B cell (primary cell): Measurements from ENCODE around the gene PHLPP2. TPM values are rescaled to one million over a fixed set of nuclear protein-coding genes. Genes with fewer than 3 reads are reported as not detected.
"Not testable (repeated sequence)": the region's sequence is repeated elsewhere in the genome, so short reads cannot be mapped to it uniquely, and the experiment has no call there.

Source experiments
- ATAC-seq: fragments of 200-7000 bp; cut with Tn5 transposase; one replicate; pipeline ENCODE4 v1.10.0; 2021; ENCODE audit warnings: low read depth, mild to moderate bottlenecking, moderate number of reproducible peaks, moderate library complexity
- CTCF ChIA-PET: fragments of 350-600 bp; sonication (Branson Sonifier 250); formaldehyde crosslinking; loops from one replicate; lab custom pipeline; 2021; ENCODE audit warnings: antibody characterized with exemption, inconsistent platforms; lab: Charles Lee
- POLR2A ChIA-PET: fragments of 350-600 bp; sonication (Branson Sonifier 250); formaldehyde crosslinking; loops from one replicate; lab custom pipeline; 2021; ENCODE audit warnings: antibody characterized with exemption; lab: Charles Lee
- DNase-seq: peaks from one replicate; pipeline ENCODE4 v3.0.0; 2013
- H2AFZ ChIP-seq: 2 replicates; pipeline ENCODE4 v1.6.1; 2012; ENCODE audit warnings: mild to moderate bottlenecking, low read depth, low read length; ENCODE audit not compliant: insufficient read depth, poor library complexity, severe bottlenecking
- H3K27ac ChIP-seq, 2 donors: 1 replicate in 1 of 2; 2 replicates in 1 of 2; pipeline ENCODE4 v1.5.1; 2012 to 2013; ENCODE audit warnings: low read length in 2 of 2, mild to moderate bottlenecking in 2 of 2, moderate library complexity in 1 of 2
- H3K27me3 ChIP-seq, 4 experiments: fragments of 200-600 bp in 1 of 4; sonication (generic) in 1 of 4; replicated peaks in 1 of 4; 1 replicate in 2 of 4; 2 replicates in 2 of 4; pipeline versions ENCODE4 v1.6.1 to v1.7.0; 2013 to 2016; ENCODE audit warnings: low read length in 3 of 4, mild to moderate bottlenecking in 2 of 4, mixed read lengths in 1 of 4, moderate library complexity in 1 of 4; ENCODE audit not compliant: insufficient read depth in 4 of 4, control insufficient read depth in 3 of 4; ENCODE audit errors: control extremely low read depth in 1 of 4
- H3K36me3 ChIP-seq, 2 experiments: replicated peaks in 1 of 2; 1 replicate in 1 of 2; 2 replicates in 1 of 2; pipeline versions ENCODE4 v1.6.1 to v1.7.1; 2013; ENCODE audit warnings: low read length in 1 of 2; ENCODE audit not compliant: insufficient read depth in 2 of 2, control insufficient read depth in 1 of 2; ENCODE audit errors: control extremely low read depth in 1 of 2, extremely low read depth in 1 of 2
- H3K4me1 ChIP-seq, 2 donors: fragments of 200-600 bp in 1 of 2; sonication (generic) in 1 of 2; 1 replicate in 1 of 2; 2 replicates in 1 of 2; pipeline versions ENCODE4 v1.5.1 to v1.6.1; 2013 to 2017; ENCODE audit warnings: low read length in 2 of 2; ENCODE audit not compliant: control insufficient read depth in 2 of 2, insufficient read depth in 2 of 2
- H3K4me2 ChIP-seq: replicated peaks from 2 replicates; pipeline ENCODE3; 2012; ENCODE audit warnings: mild to moderate bottlenecking, low read depth, low read length; ENCODE audit not compliant: poor library complexity, severe bottlenecking
- H3K4me3 ChIP-seq, 5 experiments: fragments of 200-600 bp in 1 of 5; sonication (generic) in 1 of 5; 1 replicate in 3 of 5; 2 replicates in 2 of 5; pipeline versions ENCODE4 v1.5.1 to v1.7.0; 2011 to 2016; ENCODE audit warnings: low read length in 4 of 5, mild to moderate bottlenecking in 4 of 5, low read depth in 2 of 5, control low read depth in 1 of 5, moderate library complexity in 1 of 5; ENCODE audit not compliant: insufficient read depth in 1 of 5; ENCODE audit errors: control extremely low read depth in 1 of 5, extremely low read depth in 1 of 5
- H3K79me2 ChIP-seq: fragments of 200-600 bp; sonication (generic); one replicate; pipeline ENCODE4 v1.6.0; 2016; ENCODE audit warnings: low read length; ENCODE audit not compliant: control insufficient read depth, insufficient read depth
- H3K9ac ChIP-seq: fragments of 200-600 bp; sonication (generic); 2 replicates; pipeline ENCODE4 v1.6.1; 2017; ENCODE audit warnings: mild to moderate bottlenecking, low read length, moderate library complexity
- H3K9me3 ChIP-seq, 3 donors: one replicate each; pipeline versions ENCODE4 v1.6.1 to v1.7.1; 2013; ENCODE audit warnings: low read length in 2 of 3; ENCODE audit not compliant: control insufficient read depth in 2 of 3, insufficient read depth in 1 of 3; ENCODE audit errors: control extremely low read depth in 1 of 3
- H4K20me1 ChIP-seq: 2 replicates; pipeline ENCODE4 v1.6.0; 2012; ENCODE audit warnings: mild to moderate bottlenecking, low read length; ENCODE audit not compliant: insufficient read depth, control insufficient read depth, poor library complexity, severe bottlenecking
- H3K27ac Mint-ChIP-seq: one replicate; pipeline ENCODE4 v1.8.0; 2021; ENCODE audit warnings: mixed read lengths
- H3K27me3 Mint-ChIP-seq: one replicate; pipeline ENCODE4 v1.8.0; 2021; ENCODE audit warnings: mixed read lengths
- H3K4me1 Mint-ChIP-seq: one replicate; pipeline ENCODE4 v1.8.0; 2021; ENCODE audit warnings: mixed read lengths
- H3K4me3 Mint-ChIP-seq: one replicate; pipeline ENCODE4 v1.8.0; 2021; ENCODE audit warnings: mixed read lengths
- H3K9me3 Mint-ChIP-seq: one replicate; pipeline ENCODE4 v1.8.0; 2022; ENCODE audit warnings: mixed read lengths; ENCODE audit not compliant: insufficient read depth
- EZH2 ChIP-seq: IDR thresholded peaks from 2 replicates; pipeline ENCODE4 v1.6.1; 2012; ENCODE audit warnings: borderline replicate concordance, low read depth, mild to moderate bottlenecking, moderate library complexity, low read length; ENCODE audit not compliant: insufficient read depth, poor library complexity, severe bottlenecking
- WGBS: methylation state at CpG from one replicate; pipeline ENCODE4 v1.1.5; 2013; ENCODE audit warnings: missing lambda C conversion rate; ENCODE audit not compliant: insufficient coverage; 5-methylcytosine and 5-hydroxymethylcytosine counted together
- intact Hi-C: fragments of 100-400 bp; cut with micrococcal nuclease; formaldehyde crosslinking; loops from one replicate; pipeline ENCODE4 v1.10.0; 2022
- polyA plus RNA-seq: library from polyadenylated mRNA; depleted of rRNA; stranded (reverse); fragments of >200 nt; gene quantifications from 2 replicates; pipeline ENCODE4 v1.2.3, GENCODE V29; 2012
- total RNA-seq, 2 donors: library from RNA; stranded (reverse); fragments of 120-200 nt in 1 of 2; gene quantifications; 1 replicate in 1 of 2; 2 replicates in 1 of 2; pipeline versions ENCODE4 v1.2.3 to v1.2.4, GENCODE V29; 2013 to 2022
- TF ChIP-seq, protein P1 (sequence below): fragments of 200-600 bp; IDR thresholded peaks from one replicate; pipeline ENCODE4 v1.8.0; 2022; ENCODE audit warnings: antibody characterized with exemption, mild to moderate bottlenecking

Gene PHLPP2
- total and polyA plus RNA-seq, 2 donors (not counting 1 experiment from before 2014, with no cell fraction given): 7.2 to 16.1 TPM

DNA sequence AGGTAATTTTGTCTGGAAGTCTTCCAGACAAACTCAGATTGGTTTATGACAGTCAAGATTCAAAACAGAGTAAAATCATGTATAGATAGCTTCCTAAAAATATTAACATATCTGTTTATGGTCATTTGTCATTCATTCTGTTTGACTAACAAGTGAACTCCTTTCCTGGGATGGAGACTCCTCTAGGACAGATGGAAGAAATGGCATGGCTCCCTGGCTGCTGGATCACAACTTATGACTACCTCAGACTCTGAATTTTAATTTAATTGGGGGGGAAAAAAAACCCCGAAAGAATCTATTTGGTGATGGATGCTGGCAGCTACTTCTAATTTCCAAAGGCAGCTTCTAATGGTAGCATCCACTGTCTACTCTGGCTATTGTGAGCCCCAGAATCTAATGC lies 34.6 kb downstream of the PHLPP2 start:
- H3K27ac Mint-ChIP-seq: no peak overlapping the region
- H3K4me3 ChIP-seq: no peak overlapping the region
- peaks cover 6 to 17% of the 10 kb centered on the region in 2 experiments for H3K36me3 ChIP-seq
- no peaks in the 10 kb centered on the region for H3K27me3 ChIP-seq
- no CpG with 5 or more reads among the region's 1 CpG for WGBS
- no peaks in the 10 kb centered on the region for H3K9me3 Mint-ChIP-seq
- DNase-seq (no peak), ATAC-seq (no peak)
- no peaks in the 10 kb centered on the region for H4K20me1 ChIP-seq
- H3K4me1 Mint-ChIP-seq: peaks cover 12% of the 10 kb centered on the region
- no peak overlapping the region for H2AFZ ChIP-seq
- ChIA-PET POLR2A (no interaction called here), CTCF (no interaction called here)
- H3K27me3 Mint-ChIP-seq: no peaks in the 10 kb centered on the region
- no peak overlapping the region for H3K4me2 ChIP-seq
- peaks cover 5% of the 10 kb centered on the region for H3K79me2 ChIP-seq
- H3K27ac ChIP-seq: no peak overlapping the region
- TF ChIP-seq, protein P1, sequence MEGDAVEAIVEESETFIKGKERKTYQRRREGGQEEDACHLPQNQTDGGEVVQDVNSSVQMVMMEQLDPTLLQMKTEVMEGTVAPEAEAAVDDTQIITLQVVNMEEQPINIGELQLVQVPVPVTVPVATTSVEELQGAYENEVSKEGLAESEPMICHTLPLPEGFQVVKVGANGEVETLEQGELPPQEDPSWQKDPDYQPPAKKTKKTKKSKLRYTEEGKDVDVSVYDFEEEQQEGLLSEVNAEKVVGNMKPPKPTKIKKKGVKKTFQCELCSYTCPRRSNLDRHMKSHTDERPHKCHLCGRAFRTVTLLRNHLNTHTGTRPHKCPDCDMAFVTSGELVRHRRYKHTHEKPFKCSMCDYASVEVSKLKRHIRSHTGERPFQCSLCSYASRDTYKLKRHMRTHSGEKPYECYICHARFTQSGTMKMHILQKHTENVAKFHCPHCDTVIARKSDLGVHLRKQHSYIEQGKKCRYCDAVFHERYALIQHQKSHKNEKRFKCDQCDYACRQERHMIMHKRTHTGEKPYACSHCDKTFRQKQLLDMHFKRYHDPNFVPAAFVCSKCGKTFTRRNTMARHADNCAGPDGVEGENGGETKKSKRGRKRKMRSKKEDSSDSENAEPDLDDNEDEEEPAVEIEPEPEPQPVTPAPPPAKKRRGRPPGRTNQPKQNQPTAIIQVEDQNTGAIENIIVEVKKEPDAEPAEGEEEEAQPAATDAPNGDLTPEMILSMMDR: no peak
- TF ChIP-seq EZH2: no peak
- H3K4me3 Mint-ChIP-seq: no peak overlapping the region
- peaks cover 13 to 14% of the 10 kb centered on the region in 2 donors for H3K4me1 ChIP-seq
- intact Hi-C loops: no loop called here
- H3K9ac ChIP-seq: no peak overlapping the region
- no peaks in the 10 kb centered on the region for H3K9me3 ChIP-seq

DNA sequence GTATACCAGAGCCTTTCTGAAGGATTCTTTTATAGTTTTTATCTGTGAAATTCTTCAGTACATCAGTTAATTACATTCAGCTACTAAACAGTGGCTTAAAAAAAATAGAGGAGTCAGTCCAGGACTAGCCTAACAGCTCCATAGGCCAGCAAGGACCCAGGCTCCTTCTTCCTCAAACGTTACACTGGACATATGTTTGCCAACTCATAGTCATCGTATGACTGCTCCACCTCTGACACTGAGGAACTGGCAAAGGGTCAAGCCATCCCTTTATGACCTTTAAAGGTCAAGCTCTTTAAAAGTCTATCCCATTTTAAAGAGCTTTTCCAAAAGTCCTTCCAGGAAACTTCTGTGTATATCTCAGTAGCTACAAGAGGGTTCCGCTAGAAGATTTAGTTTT lies 36.6 kb downstream of the PHLPP2 start:
- DNase-seq (no peak), ATAC-seq (no peak)
- Histone ChIP-seq H3K36me3 (peaks cover 8 to 27% of the 10 kb centered on the region in 2 experiments), H3K4me1 (peaks cover 2 to 3% of the 10 kb centered on the region in 2 donors), H3K4me2 (no peak overlapping the region), H2AFZ (no peak overlapping the region), H3K27me3 (no peaks in the 10 kb centered on the region), H3K9me3 (no peaks in the 10 kb centered on the region), H4K20me1 (no peaks in the 10 kb centered on the region), H3K27ac (no peak overlapping the region), H3K9ac (no peak overlapping the region), H3K79me2 (peaks cover 1% of the 10 kb centered on the region), H3K4me3 (no peak overlapping the region)
- TF ChIP-seq EZH2: no peak
- TF ChIP-seq, protein P1: no peak
- Mint-ChIP-seq H3K27ac (no peak overlapping the region), H3K9me3 (no peaks in the 10 kb centered on the region), H3K27me3 (no peaks in the 10 kb centered on the region), H3K4me3 (no peak overlapping the region), H3K4me1 (peaks cover 2% of the 10 kb centered on the region)
- ChIA-PET CTCF (no interaction called here), POLR2A (no interaction called here)
- WGBS: 95% methylated on average over 2 of the region's 3 CpGs
- intact Hi-C loops: no loop called here

DNA sequence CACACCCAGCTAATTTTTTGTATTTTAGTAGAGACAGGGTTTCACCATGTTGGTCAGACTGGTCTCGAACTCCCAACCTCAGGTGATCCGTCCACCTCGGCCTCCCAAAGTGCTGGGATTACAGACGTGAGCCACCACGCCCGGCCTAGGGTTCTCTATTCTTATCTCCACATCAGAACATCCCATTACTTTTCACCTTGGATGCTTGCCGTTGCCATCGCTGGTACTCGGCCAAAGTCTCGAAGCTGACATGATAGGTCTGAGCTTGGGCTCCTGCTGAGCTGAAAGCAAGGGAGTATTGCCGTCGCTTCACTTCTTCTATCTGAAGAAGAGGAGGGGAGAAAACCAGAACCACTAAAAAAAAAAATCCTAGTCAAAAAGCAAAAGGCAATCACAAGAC lies 40.2 kb downstream of the PHLPP2 start:
- H3K27me3 ChIP-seq, H3K4me2 ChIP-seq, H3K27ac ChIP-seq, POLR2A ChIA-PET, H4K20me1 ChIP-seq, H3K4me3 Mint-ChIP-seq, H3K4me1 Mint-ChIP-seq, H3K27me3 Mint-ChIP-seq, H3K9ac ChIP-seq, H2AFZ ChIP-seq, DNase-seq, H3K9me3 ChIP-seq, H3K27ac Mint-ChIP-seq, intact Hi-C loops, CTCF ChIA-PET, H3K9me3 Mint-ChIP-seq, H3K4me3 ChIP-seq, ATAC-seq, H3K4me1 ChIP-seq, H3K79me2 ChIP-seq: not testable (repeated sequence)
- H3K36me3 ChIP-seq: peaks cover 5 to 18% of the 10 kb centered on the region in 2 experiments
- WGBS: 98% methylated on average over 6 of the region's 12 CpGs
